ENCODE measurements around the gene CRYL1. TPM values are rescaled to one million over a fixed set of nuclear protein-coding genes. Genes with fewer than 3 reads are reported as not detected.

Gene CRYL1
- total and polyA plus RNA-seq, 2 of the 8 experiments (the other 6 are each of a cell fraction or from before 2014, with no cell fraction given): 1.9 to 6.4 TPM

DNA sequence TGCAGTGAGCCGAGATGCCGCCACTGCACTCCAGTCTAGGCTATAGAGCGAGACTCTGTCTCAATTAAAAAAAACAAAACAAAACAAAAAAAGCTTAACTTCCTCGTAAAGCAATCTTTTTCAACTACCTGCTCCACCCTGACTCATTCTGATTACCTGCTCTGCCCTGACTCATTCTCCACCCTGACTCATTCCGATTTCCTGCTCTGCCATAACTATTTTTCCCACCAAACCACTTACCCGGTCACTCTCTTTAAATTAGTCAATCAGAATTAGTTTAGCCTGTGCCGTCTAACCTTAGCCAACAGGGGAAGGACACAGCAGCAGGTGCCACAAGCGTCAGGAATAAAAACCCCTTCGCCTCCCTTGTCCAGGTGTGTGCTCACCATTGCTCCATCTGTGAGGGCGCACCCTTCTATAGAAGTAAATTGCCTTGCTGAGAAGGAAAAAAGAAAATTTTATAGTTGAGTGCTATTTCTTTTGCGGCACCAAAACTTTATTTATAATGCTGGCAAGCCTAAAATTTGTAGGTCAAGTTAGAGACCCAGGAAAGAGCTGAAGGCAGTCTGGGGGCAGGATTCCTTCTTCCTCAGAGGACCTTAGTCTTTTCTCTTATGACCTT is 39.6 kb upstream of the CRYL1 start:
- H2AK5ac ChIP-seq (ENCODE audit: low read depth, low read length): 0 out of 2 replicates have a peak overlapping the region, but pooled peaks have one; percentile 40
- H3K36me3 ChIP-seq (ENCODE audit: control insufficient read depth in 2 of 4, insufficient read depth in 4 of 4, low read length in 3 of 4): no peaks in the 10 kb centered on the region
- no peak overlapping the region for H3K27ac ChIP-seq (ENCODE audit: low read depth, low read length)
- H2BK12ac ChIP-seq (ENCODE audit: low read depth, low read length): no peak overlapping the region
- H3K14ac ChIP-seq (ENCODE audit: insufficient read length): no peak overlapping the region
- H3K79me2 ChIP-seq (ENCODE audit: control insufficient read depth in 1 of 2, insufficient read depth in 2 of 2, low read length in 2 of 2): no peaks in the 10 kb centered on the region
- no peak overlapping the region for H3K4ac ChIP-seq (replicated peaks; ENCODE audit: insufficient read length, low read depth, low read length)
- FAIRE-seq: no peak
- no peak overlapping the region for H3K18ac ChIP-seq (ENCODE audit: extremely low read depth, low read length)
- no peak overlapping the region for H2BK20ac ChIP-seq (ENCODE audit: low read length)
- H2BK15ac ChIP-seq (ENCODE audit: low read length): no peak overlapping the region
- H3K79me1 ChIP-seq (ENCODE audit: low read depth, low read length): no peaks in the 10 kb centered on the region
- no peak for TF ChIP-seq SUZ12 (IDR thresholded peaks at IDR 0.05; ENCODE audit: low read length)
- TF ChIP-seq ZNF274 (IDR thresholded peaks at IDR 0.05; ENCODE audit: borderline replicate concordance, extremely low read depth, low read length): no peak
- no peak for TF ChIP-seq SAP30 (IDR thresholded peaks at IDR 0.05; ENCODE audit: insufficient read depth, insufficient replicate concordance, low read length)
- TF ChIP-seq RAD21 (IDR thresholded peaks at IDR 0.05 in 1 of 2, conservative IDR thresholded peaks at IDR 0.05 in 1 of 2; ENCODE audit: low read depth in 2 of 2, low read length in 2 of 2): no peak
- TF ChIP-seq PHF8 (conservative IDR thresholded peaks at IDR 0.05; ENCODE audit: low read depth, low read length): no peak
- TF ChIP-seq CEBPB (IDR thresholded peaks at IDR 0.05; ENCODE audit: low read depth, low read length): no peak
- CTCF ChIA-PET (ENCODE audit: partially characterized antibody): no interaction called here
- no peak overlapping the region for H3K23ac ChIP-seq (ENCODE audit: insufficient read length)
- H3K4me2 ChIP-seq (ENCODE audit: insufficient read depth in 1 of 2, low read depth in 2 of 2, low read length in 2 of 2): no peak overlapping the region; a peak in 1 of 4 replicates
- POLR2A ChIA-PET (ENCODE audit: partially characterized antibody): no interaction called here
- 88% methylated on average over 11 of the region's 11 CpGs; no CpG with 5 or more reads in 1 of the 2 experiments for WGBS, 2 experiments (ENCODE audit: extremely low coverage in 1 of 2, insufficient coverage in 1 of 2, insufficient read length in 1 of 2, insufficient replicate concordance in 2 of 2, low coverage in 1 of 2, low lambda C conversion rate in 2 of 2, missing lambda C conversion rate in 1 of 2)
- H4K20me1 ChIP-seq (replicated peaks in 1 of 2; ENCODE audit: control insufficient read depth in 1 of 2, insufficient read depth in 2 of 2, low read length in 2 of 2): no peaks in the 10 kb centered on the region
- H3K4me3 ChIP-seq (ENCODE audit: extremely low read depth in 1 of 4, insufficient read depth in 2 of 4, low read depth in 3 of 4, low read length in 4 of 4): no peak overlapping the region
- H2BK120ac ChIP-seq (replicated peaks; ENCODE audit: low read depth, low read length): no peak overlapping the region
- peaks cover 6% of the 10 kb centered on the region for H3K23me2 ChIP-seq (ENCODE audit: low read depth, low read length)
- no peak for DNase-seq (ENCODE audit: low read depth in 1 of 2, low spot score in 2 of 2)
- H2BK5ac ChIP-seq (ENCODE audit: low read depth, low read length): no peak overlapping the region
- no peak overlapping the region for H4K8ac ChIP-seq (ENCODE audit: extremely low read depth, insufficient read depth, low read length)
- H3K27me3 ChIP-seq (replicated peaks in 1 of 4; ENCODE audit: control insufficient read depth in 3 of 4, extremely low read depth in 1 of 4, insufficient read depth in 3 of 4, low read length in 3 of 4): no peaks in the 10 kb centered on the region; a peak in 1 of 7 replicates
- no peak overlapping the region for H4K91ac ChIP-seq (replicated peaks; ENCODE audit: insufficient read length, low read length)
- no peak overlapping the region for H3K56ac ChIP-seq (replicated peaks; ENCODE audit: insufficient read length, low read depth, low read length)
- H3K9ac ChIP-seq (replicated peaks in 1 of 4; ENCODE audit: extremely low read depth in 1 of 4, low read depth in 3 of 4, low read length in 3 of 4): no peak overlapping the region
- H3K4me1 ChIP-seq (replicated peaks in 1 of 4; ENCODE audit: control insufficient read depth in 3 of 4, insufficient read depth in 4 of 4, low read length in 3 of 4): no peaks in the 10 kb centered on the region; a peak in 1 of 7 replicates
- H2AFZ ChIP-seq (ENCODE audit: low read length): no peak overlapping the region
- no peak overlapping the region for H4K5ac ChIP-seq (ENCODE audit: insufficient read length, low read depth, low read length)
- H3K9me3 ChIP-seq (ENCODE audit: insufficient read depth in 2 of 2, low read depth in 1 of 2, low read length in 1 of 2): no peaks in the 10 kb centered on the region
